COLO668 (cell line): ENCODE measurements around the gene AKIRIN2.
"Not testable (repeated sequence)": the region's sequence is repeated elsewhere in the genome, so short reads cannot be mapped to it uniquely, and the experiment has no call there.

ENCODE experiments used
- DNase-seq: peaks from one replicate; lab custom pipeline; 2025; ENCODE audit not compliant: unreplicated experiment; lab: John Stamatoyannopoulos, UW

Gene AKIRIN2

DNA sequence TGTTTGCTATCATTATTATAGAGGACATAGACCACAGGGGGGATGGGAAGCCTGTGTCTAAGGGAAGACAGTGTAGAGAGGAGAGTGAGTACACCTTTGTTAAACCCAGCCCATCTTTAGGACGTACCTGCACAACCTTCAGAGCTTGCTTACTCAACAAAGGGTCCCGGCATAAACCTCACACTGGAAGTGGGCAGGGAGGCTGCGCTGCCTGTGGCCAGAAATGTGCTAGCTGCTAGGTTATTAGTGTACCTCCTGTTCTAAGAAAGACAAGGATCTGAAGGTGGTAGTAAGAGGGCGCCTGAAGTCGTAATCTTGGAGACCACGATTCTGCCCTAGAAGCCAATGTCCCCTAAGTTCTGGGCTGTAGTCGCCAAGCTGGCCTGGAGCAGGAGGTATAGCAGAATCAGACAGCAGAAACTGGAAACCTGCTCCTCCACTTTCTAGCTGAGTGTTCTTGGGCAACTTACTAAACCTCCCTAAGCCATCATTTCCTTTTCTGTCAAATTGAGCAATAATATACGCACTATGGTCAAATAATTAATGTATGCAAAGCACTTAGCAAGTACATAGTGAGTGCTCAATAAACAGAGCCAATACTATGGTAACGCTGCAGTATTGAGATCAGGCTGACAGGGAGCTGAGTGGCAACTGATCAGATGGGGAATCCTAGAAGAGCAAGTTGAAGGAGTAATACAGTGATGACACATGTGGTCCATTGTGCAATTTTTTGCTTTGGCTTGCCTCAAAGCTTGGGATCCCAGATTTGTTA lies 16.8 kb upstream of the AKIRIN2 start:
- DNase-seq: no peak

- DNase-seq: no peak
These were observed 15.0 kb upstream of the AKIRIN2 start for GRCh38 chr6:87716928-87717614.

GRCh38 chr6:87714093-87714842 lies 12.2 kb upstream of the AKIRIN2 start:
- DNase-seq: no peak

GRCh38 chr6:87712713-87713112 lies 10.7 kb upstream of the AKIRIN2 start:
- not testable (repeated sequence) for DNase-seq

DNA sequence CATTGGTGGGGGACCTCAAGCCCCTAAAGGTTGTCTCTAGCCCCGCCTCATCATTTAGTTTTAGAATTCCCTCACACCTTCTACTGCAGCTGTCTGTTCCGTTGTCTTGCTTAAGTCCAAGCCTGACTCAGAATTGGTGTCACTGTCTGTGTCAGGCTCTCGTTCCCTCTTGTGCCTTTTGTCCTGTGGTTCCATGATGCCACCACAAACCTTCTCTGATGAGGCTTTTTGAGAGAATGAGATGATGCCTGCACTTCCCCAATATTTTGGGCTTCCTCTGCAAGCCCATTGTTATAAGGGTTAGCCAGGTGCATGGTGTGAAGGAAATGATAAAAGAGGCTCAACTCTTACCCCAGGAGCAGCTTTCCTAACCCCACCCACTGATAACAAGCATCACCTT lies 8.1 kb upstream of the AKIRIN2 start:
- no peak for DNase-seq

GRCh38 chr6:87708581-87709427 lies 6.8 kb upstream of the AKIRIN2 start:
- not testable (repeated sequence) for DNase-seq

GRCh38 chr6:87706187-87706966 lies 4.3 kb upstream of the AKIRIN2 start:
- DNase-seq: no peak

- DNase-seq: no peak
These were observed 3.1 kb upstream of the AKIRIN2 start for GRCh38 chr6:87705070-87705691.

DNA sequence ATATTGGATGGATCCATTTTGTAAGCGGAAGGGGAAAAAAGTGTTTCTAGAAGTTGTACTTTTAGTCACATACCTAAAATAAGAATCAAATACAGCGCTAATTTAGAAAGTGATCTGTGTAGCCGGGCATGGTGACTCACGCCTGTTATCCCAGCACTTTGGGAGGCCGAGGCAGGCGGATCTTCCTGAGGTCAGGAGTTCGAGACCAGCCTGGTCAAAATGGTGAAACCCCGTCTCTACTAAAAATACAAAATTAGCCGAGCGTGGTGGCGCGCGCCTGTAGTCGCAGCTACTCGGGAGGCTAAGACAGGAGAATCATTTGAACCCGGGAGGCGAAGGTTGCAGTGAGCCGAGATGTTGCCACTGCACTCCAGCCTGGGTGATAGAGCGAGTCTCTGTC lies 1.0 kb upstream of the AKIRIN2 start:
- DNase-seq: not testable (repeated sequence)

DNA sequence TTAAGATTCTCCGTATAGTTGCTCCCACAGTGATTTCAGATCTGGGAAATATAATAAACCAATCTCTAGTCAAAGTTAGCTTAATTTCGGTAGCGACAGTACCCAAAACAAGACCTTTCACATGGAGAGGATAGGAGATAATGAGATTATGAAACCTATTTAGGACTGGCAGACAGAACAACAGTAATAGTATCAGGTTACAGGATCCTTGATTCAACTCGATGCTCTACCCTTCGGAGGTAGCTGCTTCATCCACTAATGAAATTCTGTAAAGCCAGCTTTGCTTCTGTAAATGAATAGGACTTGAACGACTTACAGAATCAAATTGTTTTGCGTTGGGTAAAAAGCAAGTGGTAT lies 534 bp upstream of the AKIRIN2 start:
- no peak for DNase-seq

GRCh38 chr6:87701344-87701675 lies 723 bp downstream of the AKIRIN2 start:
- peak; percentile 56 for DNase-seq

DNA sequence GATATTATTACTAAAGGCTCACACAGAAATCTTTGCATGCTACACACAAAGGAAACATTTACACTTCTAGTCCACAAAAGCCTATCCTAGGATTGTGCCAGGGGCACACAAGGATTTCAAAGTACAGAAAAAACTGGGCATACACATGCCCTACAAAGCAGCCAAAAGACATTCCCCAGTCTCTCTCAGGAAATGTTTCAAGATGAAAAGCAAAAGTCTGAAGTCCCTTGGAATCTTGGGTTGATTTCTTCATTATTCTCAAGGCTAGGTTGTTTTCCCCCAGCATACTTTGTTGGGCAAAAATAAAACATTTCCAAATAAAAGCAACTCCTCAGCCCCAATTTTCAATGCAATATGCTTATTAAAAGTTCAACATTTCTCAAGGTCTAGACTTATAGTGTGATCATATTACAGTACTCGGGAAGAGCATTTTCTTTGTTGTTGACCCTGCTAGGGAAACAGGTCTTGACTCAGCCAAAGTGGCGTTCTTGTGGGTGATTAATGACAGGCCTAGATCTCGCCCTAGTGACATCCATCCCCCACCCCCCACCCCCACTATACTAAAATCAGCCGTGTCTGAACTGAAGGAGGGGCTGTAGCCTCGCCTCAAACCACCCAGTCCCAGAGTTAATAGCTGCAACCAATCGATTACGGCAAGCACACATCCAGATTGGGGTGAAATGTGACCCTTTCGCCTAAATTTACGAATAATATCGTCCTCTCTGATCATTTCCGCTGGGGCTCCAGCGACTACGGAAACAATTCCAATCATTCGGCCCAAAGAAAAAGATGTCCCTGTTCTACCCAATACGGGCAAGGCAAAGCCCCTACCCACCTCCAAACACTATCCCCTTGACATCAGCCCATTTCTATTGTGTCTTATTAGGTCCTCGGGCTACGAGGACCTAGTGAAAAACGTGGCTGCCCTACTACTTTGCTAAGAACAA lies 1.4 kb downstream of the AKIRIN2 start:
- DNase-seq: peak; percentile 37

- no peak for DNase-seq
These were observed 2.5 kb downstream of the AKIRIN2 start for GRCh38 chr6:87699576-87699975.

- no peak for DNase-seq
These were observed 3.5 kb downstream of the AKIRIN2 start for GRCh38 chr6:87698547-87699006.

DNA sequence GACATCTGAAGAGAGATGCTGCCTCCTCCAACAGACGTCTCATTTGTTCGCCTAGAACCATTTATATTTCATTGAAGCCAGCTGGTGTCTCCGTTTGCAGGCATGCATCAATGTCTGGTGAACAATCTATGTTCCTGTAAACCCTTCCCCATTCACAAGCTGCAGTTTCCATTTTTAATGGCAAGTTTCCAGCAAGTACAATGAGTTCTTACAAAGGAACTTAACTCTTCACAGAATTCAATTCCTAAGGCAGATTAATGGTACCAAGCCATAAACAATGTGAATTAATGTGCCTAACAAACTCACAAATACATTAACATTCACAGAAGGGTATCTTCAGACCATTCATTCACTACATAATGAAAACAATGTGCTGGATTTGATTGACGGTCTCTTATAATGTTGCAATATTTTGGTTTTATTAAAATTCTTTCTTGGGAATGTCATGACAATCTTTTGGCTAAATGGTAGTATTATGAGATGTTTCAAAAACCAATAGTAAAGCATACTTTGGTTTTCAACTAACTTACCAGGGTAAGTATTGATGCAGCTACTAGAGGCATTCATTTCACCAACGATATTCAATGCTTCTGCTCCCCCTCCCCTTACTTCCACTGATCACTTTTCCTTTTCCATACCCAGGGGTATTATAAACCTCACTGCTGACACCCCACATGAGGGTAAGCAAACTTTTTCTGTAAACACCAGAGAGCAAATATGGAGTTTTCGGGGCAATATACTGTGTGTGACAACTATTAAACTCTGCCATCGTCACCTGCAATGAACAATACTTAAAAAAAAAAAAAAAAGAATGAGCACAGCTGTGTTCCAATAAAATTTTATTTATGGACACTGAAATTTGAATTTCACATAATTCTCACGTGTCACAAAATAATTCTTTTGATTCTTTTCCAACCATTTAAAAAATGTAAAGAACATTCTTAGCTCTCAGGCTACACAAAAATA lies 4.2 kb downstream of the AKIRIN2 start:
- DNase-seq: no peak

DNA sequence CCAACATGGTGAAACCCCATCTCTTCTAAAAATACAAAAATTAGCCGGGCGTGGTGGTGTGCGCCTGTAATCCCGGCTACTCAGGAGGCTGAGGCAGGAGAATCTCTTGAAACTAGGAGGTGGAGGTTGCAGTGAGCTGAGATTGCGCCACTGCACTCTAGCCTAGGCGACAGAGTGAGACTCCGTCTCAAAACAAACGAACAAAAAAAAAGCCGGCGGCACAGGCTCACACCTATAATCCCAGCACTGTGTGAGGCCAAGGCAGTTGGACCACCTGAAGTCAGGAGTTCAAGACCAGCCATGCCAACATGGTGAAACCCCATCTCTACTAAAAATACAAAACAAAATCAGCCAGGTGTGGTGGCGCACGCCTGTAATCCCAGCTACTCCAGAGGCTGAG lies 5.2 kb downstream of the AKIRIN2 start:
- not testable (repeated sequence) for DNase-seq

GRCh38 chr6:87692086-87692485 lies 9.9 kb downstream of the AKIRIN2 start:
- no peak for DNase-seq

GRCh38 chr6:87690441-87690840 lies 11.6 kb downstream of the AKIRIN2 start:
- no peak for DNase-seq
